ENCODE results near the gene IGSF21.

The IGSF21 gene

GRCh38 chr1:18107369-18108298 is at the start of gene IGSF21:
Gene IGSF21 (plus strand): TSS chr1:18107798. CDS start chr1:18108129, 331 bp downstream.
- FAIRE-seq (no peak), DNase-seq (ENCODE audit: low spot score) (no peak)

GRCh38 chr1:18058206-18058921 is 49.2 kb upstream of the IGSF21 start:
- FAIRE-seq: no peak
- DNase-seq (ENCODE audit: low spot score): no peak

DNA sequence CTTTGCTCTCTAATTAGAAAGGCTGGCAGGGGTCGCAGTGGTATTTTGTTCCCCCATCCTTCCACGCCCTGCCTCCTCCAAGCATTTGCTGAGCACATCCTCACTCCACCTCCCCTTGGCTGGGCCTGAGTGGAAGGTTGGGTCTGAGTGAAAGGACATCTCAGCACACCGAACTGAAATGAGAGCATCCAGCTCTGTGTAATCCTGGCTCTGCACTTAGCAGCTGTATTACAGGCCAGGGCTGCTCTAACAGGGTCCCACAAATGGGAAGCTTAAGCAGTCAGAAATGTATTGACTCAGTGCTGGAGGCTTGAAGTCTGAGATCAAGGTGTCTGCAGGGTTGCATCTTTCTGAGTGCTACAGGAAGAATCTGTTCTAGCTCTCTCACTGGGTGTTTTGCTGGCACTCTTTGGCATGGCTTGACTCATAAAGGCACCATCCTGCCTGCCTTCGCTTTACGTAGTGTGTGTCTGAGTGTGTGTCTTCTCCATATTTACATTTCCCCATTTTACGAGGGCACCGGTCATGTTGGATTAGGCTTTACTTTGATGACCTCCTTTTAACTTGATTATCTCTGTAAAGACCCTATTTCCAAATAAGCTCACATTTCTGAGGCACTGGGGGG is 48.5 kb upstream of the IGSF21 start:
- FAIRE-seq (no peak), DNase-seq (ENCODE audit: low spot score) (no peak)

- FAIRE-seq: no peak
Observed at GRCh38 chr1:18060366-18060765, 47.2 kb upstream of the IGSF21 start.

DNA sequence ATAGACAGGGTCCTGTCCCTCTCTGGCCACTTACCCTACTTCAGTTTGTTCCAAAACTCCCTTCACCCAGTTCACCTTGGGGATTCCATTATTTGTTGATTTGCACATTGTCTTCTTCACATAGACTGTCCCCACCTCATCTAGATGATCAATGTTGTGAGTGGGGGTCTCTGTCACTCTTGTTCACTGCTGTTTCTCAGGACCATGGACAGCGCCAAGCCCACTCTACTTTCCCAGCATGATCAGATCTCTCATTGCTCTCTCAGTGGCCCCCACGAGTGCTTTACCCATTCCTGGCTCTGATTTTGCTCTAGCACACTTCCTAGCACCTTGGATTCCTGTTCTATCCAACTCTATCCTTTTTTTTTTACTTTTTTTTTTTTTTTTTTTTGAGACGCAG is 45.4 kb upstream of the IGSF21 start:
- no peak for FAIRE-seq
- no peak for DNase-seq (ENCODE audit: low spot score)

More at GRCh38 chr1:18060366-18060765, 47.2 kb upstream of the IGSF21 start:
- no peak for DNase-seq (ENCODE audit: low spot score)

- FAIRE-seq: no peak
- DNase-seq (ENCODE audit: low spot score): no peak
Observed at GRCh38 chr1:18064534-18064933, 43.1 kb upstream of the IGSF21 start.

GRCh38 chr1:18066576-18066975 is 41.0 kb upstream of the IGSF21 start:
- FAIRE-seq: no peak
- no peak for DNase-seq (ENCODE audit: low spot score)

- DNase-seq (ENCODE audit: low spot score) (no peak), FAIRE-seq (no peak)
Observed at GRCh38 chr1:18069903-18070302, 37.7 kb upstream of the IGSF21 start.

DNA sequence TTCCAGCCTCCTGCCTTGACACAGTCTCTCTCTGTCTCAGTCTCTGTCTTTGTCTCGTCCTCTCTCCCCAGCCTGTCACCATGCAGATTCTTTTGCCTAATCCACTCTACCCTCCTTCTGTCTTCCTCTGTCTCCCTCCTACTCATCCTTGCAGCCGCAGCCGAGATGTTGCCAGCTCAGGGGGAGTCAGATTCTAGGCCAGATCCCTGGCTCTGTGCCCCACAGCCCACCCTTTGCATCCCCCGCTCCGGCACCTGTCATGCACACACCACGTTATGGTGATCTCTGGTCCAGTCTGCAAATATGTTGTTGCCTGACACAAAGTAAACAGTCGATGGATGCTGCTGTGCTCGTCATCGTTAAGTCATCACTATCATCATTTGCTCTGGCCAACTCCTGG is 35.5 kb upstream of the IGSF21 start:
- DNase-seq (ENCODE audit: low spot score) (no peak), FAIRE-seq (no peak)

DNA sequence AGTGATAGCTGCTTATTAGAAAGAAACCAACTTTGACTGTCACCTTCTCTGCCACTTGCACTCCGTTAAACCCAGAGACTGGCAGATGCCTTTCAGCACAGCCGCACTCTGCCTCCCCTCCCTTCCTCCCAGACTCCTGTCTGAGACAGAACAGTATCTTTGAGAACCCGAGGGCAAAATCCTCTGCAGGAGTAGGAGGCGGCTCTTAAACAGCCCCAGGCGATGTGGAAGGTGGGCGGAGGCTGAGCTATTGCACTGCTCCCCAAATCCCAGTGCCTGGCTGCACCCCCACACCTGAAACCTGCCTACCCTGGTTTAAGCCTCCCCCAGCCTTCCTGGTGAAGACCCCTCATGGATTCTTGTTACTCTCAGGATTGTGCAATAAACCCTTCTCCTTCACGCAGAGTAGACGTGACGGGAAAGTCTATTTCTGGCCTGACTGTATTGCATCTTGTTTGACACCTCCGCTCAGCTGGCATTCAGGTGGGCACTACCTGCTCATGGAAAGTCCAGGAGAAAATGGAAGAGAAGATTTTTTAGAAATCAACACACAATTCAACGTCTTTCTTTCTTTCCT is 34.4 kb upstream of the IGSF21 start:
- DNase-seq (ENCODE audit: low spot score): no peak

DNA sequence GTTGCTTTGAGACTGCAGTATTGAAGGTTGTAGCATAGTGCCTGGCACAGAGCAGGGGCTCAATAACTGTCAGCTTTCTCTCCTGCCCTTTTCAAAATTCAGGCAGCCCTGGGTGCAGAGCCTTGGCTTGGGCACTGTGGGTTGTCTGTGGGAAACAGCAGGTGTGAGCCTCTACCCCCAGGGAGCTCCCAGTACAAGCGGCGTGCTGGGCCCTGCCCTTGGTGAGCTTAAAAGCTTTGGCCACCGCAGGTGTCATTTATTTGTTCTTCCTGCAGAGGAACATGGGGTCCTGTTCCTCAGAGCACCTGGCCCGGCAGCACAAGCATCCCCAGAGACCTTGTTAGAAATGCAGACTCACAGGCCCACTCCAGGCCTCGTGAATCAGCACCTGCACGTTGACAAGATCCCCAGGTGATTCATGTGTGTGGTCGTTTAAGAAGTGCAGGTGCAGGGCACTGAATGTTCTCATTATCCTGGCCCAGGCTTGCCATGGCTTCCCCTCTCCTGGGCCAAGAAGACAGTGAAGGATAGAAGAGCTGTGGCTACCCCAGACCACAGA is 29.9 kb upstream of the IGSF21 start:
- FAIRE-seq (no peak), DNase-seq (ENCODE audit: low spot score) (no peak)

More for the DNA sequence above, 34.4 kb upstream of the IGSF21 start:
- no peak for FAIRE-seq

- DNase-seq (ENCODE audit: low spot score) (no peak), FAIRE-seq (no peak)
Observed at GRCh38 chr1:18079941-18080735, 27.5 kb upstream of the IGSF21 start.

DNA sequence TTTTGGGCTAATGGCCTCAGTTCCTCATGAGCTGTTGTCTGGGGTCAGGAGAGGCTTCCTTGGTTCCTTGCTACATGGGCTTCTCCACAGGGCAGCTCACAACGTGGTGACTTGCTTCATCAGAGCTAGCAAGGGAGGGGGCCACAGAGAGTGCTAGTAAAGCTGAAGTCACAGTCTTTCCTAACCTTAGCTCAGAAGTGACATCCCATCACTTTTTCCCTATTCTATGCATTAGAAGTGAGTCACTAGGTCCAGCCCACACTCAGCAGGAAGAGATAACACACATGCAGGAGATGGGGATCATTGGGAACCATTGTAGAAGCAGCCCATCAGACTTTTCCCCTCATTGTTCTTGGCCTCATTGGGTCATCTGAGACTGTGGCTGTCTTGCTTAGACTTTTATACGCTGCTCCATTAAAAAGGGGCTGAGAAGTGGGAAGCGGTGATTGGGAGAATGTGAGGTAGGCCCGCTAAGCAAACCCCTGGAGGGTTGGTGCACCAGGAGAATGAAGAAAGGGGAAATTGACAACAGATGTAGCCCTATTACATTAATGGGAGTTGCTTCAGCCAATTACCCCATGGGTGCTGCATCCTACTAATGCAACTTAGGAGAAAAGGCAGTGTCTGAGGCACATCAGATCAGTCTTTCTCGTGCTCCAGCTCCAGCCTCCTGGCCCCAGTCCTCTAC is 22.1 kb upstream of the IGSF21 start:
- DNase-seq (ENCODE audit: low spot score) (no peak), FAIRE-seq (no peak)

DNA sequence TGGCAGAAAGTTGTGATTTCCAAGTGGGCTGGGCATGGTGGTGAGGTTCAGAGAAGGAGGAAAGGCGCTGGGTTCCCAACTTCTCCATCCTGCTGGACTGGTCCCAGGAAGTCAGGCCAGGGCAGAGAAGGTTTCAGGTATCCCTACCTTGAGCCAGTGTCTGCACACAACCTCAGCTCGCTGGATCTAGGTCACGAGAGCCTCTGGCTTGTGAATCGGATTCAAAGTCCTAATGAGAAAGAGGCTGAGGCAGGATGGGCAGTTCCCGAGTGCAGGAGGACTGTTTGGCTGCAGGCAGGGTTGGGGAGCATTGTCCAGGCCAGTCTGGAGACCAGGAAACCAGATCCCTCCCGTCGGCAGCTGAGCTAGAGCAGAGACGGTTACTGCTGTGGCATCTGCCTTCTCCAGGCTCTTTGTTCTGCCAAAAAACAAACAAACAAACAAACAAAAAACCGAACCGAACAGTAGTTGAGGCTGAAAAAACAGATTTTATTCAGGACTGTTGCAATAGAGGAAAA is 19.5 kb upstream of the IGSF21 start:
- FAIRE-seq (no peak), DNase-seq (ENCODE audit: low spot score) (no peak)

DNA sequence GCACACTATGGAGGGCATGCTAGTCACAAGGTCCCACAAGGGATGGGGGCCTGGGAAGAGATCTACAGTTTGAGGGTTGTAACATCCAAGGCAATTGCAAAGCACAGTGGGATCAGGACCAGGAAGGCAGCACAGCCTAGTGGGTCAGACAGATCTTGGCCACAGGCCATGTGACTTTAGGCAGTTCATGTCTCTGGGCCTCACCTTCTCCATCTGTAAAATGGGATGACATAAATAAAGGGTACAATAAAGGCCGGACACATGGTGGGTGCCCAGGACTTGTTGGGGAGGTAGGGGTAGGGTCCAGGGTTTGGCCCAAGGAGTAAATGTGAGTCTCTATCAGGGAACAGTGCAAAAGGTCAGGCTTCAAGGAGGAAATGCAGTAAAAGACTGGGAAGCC is 18.1 kb upstream of the IGSF21 start:
- FAIRE-seq: no peak

GRCh38 chr1:18090636-18091035 is 17.0 kb upstream of the IGSF21 start:
- FAIRE-seq (no peak), DNase-seq (ENCODE audit: low spot score) (no peak)

More for the DNA sequence above, 18.1 kb upstream of the IGSF21 start:
- DNase-seq (ENCODE audit: low spot score): no peak

- FAIRE-seq: no peak
Observed at GRCh38 chr1:18091660-18092446, 15.7 kb upstream of the IGSF21 start.

DNA sequence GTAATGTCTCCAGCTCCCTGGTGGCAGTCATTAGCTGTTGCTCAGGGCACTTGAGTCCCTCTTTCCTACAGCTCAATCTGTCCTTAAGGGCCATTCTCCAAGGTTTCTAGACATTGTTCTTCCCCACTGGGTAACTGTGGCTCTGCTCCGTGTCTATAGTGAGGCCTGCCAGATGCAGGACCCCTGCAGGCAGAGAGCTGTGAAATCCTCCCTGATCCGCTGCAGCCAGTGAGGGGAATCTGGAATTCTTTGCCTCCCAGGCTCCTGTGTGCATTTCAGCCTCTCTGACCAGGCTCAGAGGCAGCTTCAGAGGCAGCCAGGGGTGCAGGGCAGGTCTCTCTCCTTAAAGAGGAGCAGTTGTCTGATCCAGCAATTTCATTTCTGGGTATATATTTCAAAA is 14.4 kb upstream of the IGSF21 start:
- no peak for DNase-seq (ENCODE audit: low spot score)
- no peak for FAIRE-seq

More at GRCh38 chr1:18091660-18092446, 15.7 kb upstream of the IGSF21 start:
- DNase-seq (ENCODE audit: low spot score): peak; percentile 47

- FAIRE-seq: no peak
Observed at GRCh38 chr1:18093646-18094045, 14.0 kb upstream of the IGSF21 start.

More at GRCh38 chr1:18093646-18094045, 14.0 kb upstream of the IGSF21 start:
- no peak for DNase-seq (ENCODE audit: low spot score)

All from RCC 7860 (cell line).